PC-3 (cell line): ENCODE results near the gene RIMS4. TPM values are rescaled to one million over a fixed set of nuclear protein-coding genes. Genes with fewer than 3 reads are reported as not detected.
A peak's percentile ranks its signal among the peaks of the same experiment; 100 is the strongest.

ENCODE experiments used
- ATAC-seq: fragments of 200-7000 bp; cut with Tn5 transposase; 2 replicates; pipeline ENCODE4 v1.9.1; 2020; ENCODE audit warnings: mild to moderate bottlenecking, moderate library complexity
- BruUV-seq: library from RNA; stranded (reverse); fragments of 400-500 nt; replicated peaks from 2 replicates; lab custom pipeline; 2021; lab: Mats Ljungman, UMichigan
- CTCF ChIA-PET: fragments of 300-600 bp; sonication (Branson Sonifier 250); formaldehyde crosslinking; loops from one replicate; lab custom pipeline; 2022; ENCODE audit warnings: antibody characterized with exemption; lab: Charles Lee
- POLR2A ChIA-PET: fragments of 300-600 bp; sonication (Branson Sonifier 250); formaldehyde crosslinking; loops from one replicate; lab custom pipeline; 2022; ENCODE audit warnings: antibody characterized with exemption; ENCODE audit not compliant: unreplicated experiment; lab: Charles Lee
- DNase-seq: peaks from one replicate; pipeline ENCODE4 v3.0.0-alpha.2; 2015
- H2AFZ ChIP-seq: fragments of 300-600 bp; sonication (generic); 2 replicates; pipeline ENCODE4 v1.6.0; 2016; ENCODE audit warnings: antibody characterized with exemption, low read length
- H3F3A ChIP-seq: fragments of 300-600 bp; sonication (generic); one replicate; pipeline ENCODE4 v1.6.0; 2017; ENCODE audit warnings: antibody characterized with exemption, low read length, control low read depth, mild to moderate bottlenecking; ENCODE audit not compliant: unreplicated experiment
- H3K27ac ChIP-seq: fragments of 300-600 bp; sonication (generic); 2 replicates; pipeline ENCODE4 v1.5.1; 2016; ENCODE audit warnings: mild to moderate bottlenecking, low read length
- H3K27me3 ChIP-seq: fragments of 300-600 bp; sonication (generic); 2 replicates; pipeline ENCODE4 v1.6.1; 2016; ENCODE audit warnings: low read length, mixed read lengths
- H3K36me3 ChIP-seq: fragments of 300-600 bp; sonication (generic); 2 replicates; pipeline ENCODE4 v1.6.1; 2016; ENCODE audit warnings: low read depth, mixed run types, low read length, mixed read lengths
- H3K4me1 ChIP-seq: fragments of 300-600 bp; sonication (generic); 2 replicates; pipeline ENCODE4 v1.5.1; 2016; ENCODE audit warnings: low read length; ENCODE audit not compliant: insufficient read depth
- H3K4me2 ChIP-seq: fragments of 300-600 bp; sonication (generic); 2 replicates; pipeline ENCODE4 v1.6.0; 2016; ENCODE audit warnings: low read length
- H3K4me3 ChIP-seq: fragments of 300-600 bp; sonication (generic); 2 replicates; pipeline ENCODE4 v1.5.1; 2016; ENCODE audit warnings: mild to moderate bottlenecking, low read length, mixed read lengths
- H3K79me2 ChIP-seq: fragments of 300-600 bp; sonication (generic); 2 replicates; pipeline ENCODE4 v1.6.1; 2017; ENCODE audit warnings: low read length, mixed read lengths
- H3K9ac ChIP-seq: fragments of 300-600 bp; sonication (generic); 2 replicates; pipeline ENCODE4 v1.6.0; 2016; ENCODE audit warnings: mild to moderate bottlenecking, low read length
- H3K9me2 ChIP-seq: fragments of 300-600 bp; sonication (generic); replicated peaks from 2 replicates; pipeline ENCODE4 v1.6.1; 2016; ENCODE audit warnings: mixed run types, low read length, mixed read lengths
- H3K9me3 ChIP-seq: fragments of 300-600 bp; sonication (generic); 2 replicates; pipeline ENCODE4 v1.6.1; 2016; ENCODE audit warnings: low read length, mixed read lengths
- H4K20me1 ChIP-seq: fragments of 300-600 bp; sonication (generic); 2 replicates; pipeline ENCODE4 v1.6.1; 2016; ENCODE audit warnings: low read length, mixed read lengths
- EZH2 ChIP-seq: fragments of 300-600 bp; sonication (generic); IDR thresholded peaks from one replicate; pipeline ENCODE4 v1.6.1; 2017; ENCODE audit warnings: antibody characterized with exemption, mild to moderate bottlenecking, low read length; ENCODE audit not compliant: unreplicated experiment
- EZH2phosphoT487 ChIP-seq: fragments of 300-600 bp; sonication (generic); IDR thresholded peaks from 2 replicates; pipeline ENCODE4 v1.6.1; 2018; ENCODE audit warnings: mild to moderate bottlenecking, antibody characterized with exemption, low read length, borderline replicate concordance
- intact Hi-C: fragments of 100-400 bp; cut with micrococcal nuclease; formaldehyde crosslinking; loops from 2 replicates; pipeline ENCODE4 v1.9.0; 2023
- total RNA-seq: library from RNA; depleted of rRNA; stranded (reverse); fragments of >200 nt; gene quantifications from 2 replicates; pipeline ENCODE4 v1.2.3, GENCODE V29; 2014
- TF ChIP-seq, protein P1 (sequence below): fragments of 300-600 bp; sonication (generic); conservative IDR thresholded peaks from 2 replicates; pipeline ENCODE4 v1.5.1; 2017; ENCODE audit warnings: antibody characterized with exemption, low read depth, mild to moderate bottlenecking, low read length

Gene RIMS4
- total RNA-seq, 1 experiment from 2014 or later: 0.04 TPM

GRCh38 chr20:44856442-44856841, 46.1 kb upstream of the RIMS4 start:
- H3K27ac ChIP-seq: no peak overlapping the region
- H3K4me1 ChIP-seq: 0 out of 2 replicates have a peak, but pooled peaks cover 4% of the 10 kb centered on the region
- ChIA-PET POLR2A (interaction anchor here (0.6 kb wide), 1 partner anchor 104 kb away, joined by 4 read pairs; the partner anchor contains the start of gene TOMM34), CTCF (interaction anchor here (0.6 to 1.2 kb wide), 2 partner anchors 25 to 1348 kb away, joined by 3 to 4 read pairs; no protein-coding TSS in a partner anchor)
- no peak for TF ChIP-seq EZH2phosphoT487
- TF ChIP-seq, protein P1, sequence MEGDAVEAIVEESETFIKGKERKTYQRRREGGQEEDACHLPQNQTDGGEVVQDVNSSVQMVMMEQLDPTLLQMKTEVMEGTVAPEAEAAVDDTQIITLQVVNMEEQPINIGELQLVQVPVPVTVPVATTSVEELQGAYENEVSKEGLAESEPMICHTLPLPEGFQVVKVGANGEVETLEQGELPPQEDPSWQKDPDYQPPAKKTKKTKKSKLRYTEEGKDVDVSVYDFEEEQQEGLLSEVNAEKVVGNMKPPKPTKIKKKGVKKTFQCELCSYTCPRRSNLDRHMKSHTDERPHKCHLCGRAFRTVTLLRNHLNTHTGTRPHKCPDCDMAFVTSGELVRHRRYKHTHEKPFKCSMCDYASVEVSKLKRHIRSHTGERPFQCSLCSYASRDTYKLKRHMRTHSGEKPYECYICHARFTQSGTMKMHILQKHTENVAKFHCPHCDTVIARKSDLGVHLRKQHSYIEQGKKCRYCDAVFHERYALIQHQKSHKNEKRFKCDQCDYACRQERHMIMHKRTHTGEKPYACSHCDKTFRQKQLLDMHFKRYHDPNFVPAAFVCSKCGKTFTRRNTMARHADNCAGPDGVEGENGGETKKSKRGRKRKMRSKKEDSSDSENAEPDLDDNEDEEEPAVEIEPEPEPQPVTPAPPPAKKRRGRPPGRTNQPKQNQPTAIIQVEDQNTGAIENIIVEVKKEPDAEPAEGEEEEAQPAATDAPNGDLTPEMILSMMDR: no peak
- no peak for TF ChIP-seq EZH2
- ATAC-seq (no peak), DNase-seq (peak; percentile 19)
- intact Hi-C loops: no loop called here
- H3K9me3 ChIP-seq: no peaks in the 10 kb centered on the region
- H3K4me3 ChIP-seq: no peak overlapping the region
- no peaks in the 10 kb centered on the region for H3K36me3 ChIP-seq
- H3K79me2 ChIP-seq: no peaks in the 10 kb centered on the region
- no peaks in the 10 kb centered on the region for H3K9me2 ChIP-seq
- H3K27me3 ChIP-seq: peaks cover 22% of the 10 kb centered on the region
- H4K20me1 ChIP-seq: no peaks in the 10 kb centered on the region
- no peak overlapping the region for H3K9ac ChIP-seq
- H3K4me2 ChIP-seq: no peak overlapping the region
- no TSS peak for BruUV-seq
- no peaks in the 10 kb centered on the region for H3F3A ChIP-seq
- H2AFZ ChIP-seq: no peak overlapping the region

- Histone ChIP-seq H3F3A (no peaks in the 10 kb centered on the region), H3K4me3 (no peak overlapping the region), H3K4me1 (0 out of 2 replicates have a peak, but pooled peaks cover 3% of the 10 kb centered on the region), H3K9me3 (no peaks in the 10 kb centered on the region), H2AFZ (no peak overlapping the region), H3K4me2 (no peak overlapping the region), H3K27ac (no peak overlapping the region), H4K20me1 (no peaks in the 10 kb centered on the region), H3K9ac (no peak overlapping the region), H3K9me2 (no peaks in the 10 kb centered on the region), H3K27me3 (peaks cover 48% of the 10 kb centered on the region), H3K79me2 (no peaks in the 10 kb centered on the region), H3K36me3 (no peaks in the 10 kb centered on the region)
- no peak for TF ChIP-seq EZH2phosphoT487
- no peak for TF ChIP-seq EZH2
- TF ChIP-seq, protein P1: no peak
- BruUV-seq: no TSS peak
- CTCF ChIA-PET: no interaction called here
- DNase-seq (no peak), ATAC-seq (peak; percentile 22; the same call in 1 of the 2 replicates)
- intact Hi-C loops: no loop called here
- POLR2A ChIA-PET: no interaction called here
Observed at GRCh38 chr20:44851545-44851944, 41.2 kb upstream of the RIMS4 start.

DNA sequence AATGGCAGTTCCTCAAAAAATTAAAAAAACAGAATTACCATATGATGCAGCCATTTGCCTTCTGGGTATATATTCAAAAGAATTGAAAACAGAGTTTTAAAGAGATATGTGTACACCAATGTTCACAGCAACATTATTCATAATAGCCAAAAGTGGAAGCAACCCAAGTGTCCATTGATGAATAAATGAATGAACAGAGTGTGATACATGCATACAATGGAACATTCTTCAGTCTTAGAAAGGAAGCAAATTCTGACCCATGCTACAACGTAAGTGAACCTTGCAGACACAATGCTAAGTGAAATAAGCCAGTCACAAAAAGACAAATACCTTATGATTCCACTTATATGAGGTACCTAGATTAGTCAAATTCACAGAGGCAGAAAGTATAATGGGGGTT, 40.5 kb upstream of the RIMS4 start:
- Histone ChIP-seq H3K79me2 (no peaks in the 10 kb centered on the region), H3K9ac (no peak overlapping the region), H3K27ac (no peak overlapping the region), H4K20me1 (no peaks in the 10 kb centered on the region), H3K4me3 (no peak overlapping the region), H3K36me3 (no peaks in the 10 kb centered on the region), H3K27me3 (peaks cover 53% of the 10 kb centered on the region), H3K9me3 (no peaks in the 10 kb centered on the region), H2AFZ (no peak overlapping the region), H3F3A (no peaks in the 10 kb centered on the region), H3K4me1 (no peaks in the 10 kb centered on the region), H3K9me2 (no peaks in the 10 kb centered on the region), H3K4me2 (no peak overlapping the region)
- intact Hi-C loops: no loop called here
- TF ChIP-seq, protein P1: no peak
- TF ChIP-seq EZH2phosphoT487: no peak
- TF ChIP-seq EZH2: no peak
- ChIA-PET POLR2A (no interaction called here), CTCF (no interaction called here)
- DNase-seq (no peak), ATAC-seq (no peak)
- BruUV-seq: no TSS peak
